HCT116 (cell line): ENCODE measurements around the gene SPTBN1.

Experiments used
- CTCF ChIP-seq, 3 experiments: fragments of 200-600 bp in 1 of 3; sonication (generic) in 1 of 3; IDR thresholded peaks in 2 of 3; conservative IDR thresholded peaks in 1 of 3; 2 replicates each; pipeline ENCODE4 v1.5.1; 2012 to 2017; ENCODE audit warnings: low read depth in 2 of 3, low read length in 2 of 3, antibody characterized with exemption in 1 of 3, borderline replicate concordance in 1 of 3, control low read depth in 1 of 3, mild to moderate bottlenecking in 1 of 3, mixed read lengths in 1 of 3, mixed run types in 1 of 3, moderate library complexity in 1 of 3; ENCODE audit not compliant: insufficient read depth in 1 of 3
- EGR1 ChIP-seq: IDR thresholded peaks from 2 replicates; pipeline ENCODE4 v1.6.1; 2012; ENCODE audit warnings: low read depth
- EZH2 ChIP-seq: fragments of 200-600 bp; sonication (generic); IDR thresholded peaks from 2 replicates; pipeline ENCODE4 v1.6.1; 2017; ENCODE audit warnings: antibody characterized with exemption, mixed run types
- POLR2AphosphoS5 ChIP-seq: IDR thresholded peaks from 2 replicates; pipeline ENCODE4 v1.6.1; 2011; ENCODE audit warnings: mild to moderate bottlenecking, low read depth, low read length, moderate library complexity
- TF ChIP-seq, protein P1 (sequence below): IDR thresholded peaks from 2 replicates; pipeline ENCODE4 v1.6.1; 2012
- TF ChIP-seq, protein P2 (sequence below): IDR thresholded peaks from 2 replicates; pipeline ENCODE4 v1.6.1; 2012

GRCh38 chr2:54681416-54681815, 225.3 kb downstream of the SPTBN1 start:
- TF ChIP-seq CTCF (IDR thresholded peaks at IDR 0.05 in 2 of 3, conservative IDR thresholded peaks at IDR 0.05 in 1 of 3; ENCODE audit: borderline replicate concordance in 1 of 3, insufficient read depth in 1 of 3, low read depth in 2 of 3, low read length in 2 of 3) (no peak), POLR2AphosphoS5 (no peak), EGR1 (no peak), EZH2 (no peak)
- TF ChIP-seq, protein P1, sequence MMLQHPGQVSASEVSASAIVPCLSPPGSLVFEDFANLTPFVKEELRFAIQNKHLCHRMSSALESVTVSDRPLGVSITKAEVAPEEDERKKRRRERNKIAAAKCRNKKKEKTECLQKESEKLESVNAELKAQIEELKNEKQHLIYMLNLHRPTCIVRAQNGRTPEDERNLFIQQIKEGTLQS: no peak
- TF ChIP-seq, protein P2, sequence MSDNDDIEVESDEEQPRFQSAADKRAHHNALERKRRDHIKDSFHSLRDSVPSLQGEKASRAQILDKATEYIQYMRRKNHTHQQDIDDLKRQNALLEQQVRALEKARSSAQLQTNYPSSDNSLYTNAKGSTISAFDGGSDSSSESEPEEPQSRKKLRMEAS: no peak
